Testis (tissue), 2 donors: Measurements from ENCODE around the gene MPPE1.

Experiments used
- POLR2A ChIP-seq: fragments of 450-650 bp; IDR thresholded peaks from one replicate; pipeline ENCODE4 v1.6.1; 2017; ENCODE audit warnings: antibody characterized with exemption, mild to moderate bottlenecking, moderate library complexity
- TF ChIP-seq, protein P1 (sequence below), 3 experiments: fragments of 450-650 bp in 2 of 3; fragments of 200-600 bp in 1 of 3; sonication (generic) in 1 of 3; IDR thresholded peaks; one replicate each; pipeline ENCODE4 v1.5.1; 2016 to 2019; ENCODE audit warnings: antibody characterized with exemption in 3 of 3, mild to moderate bottlenecking in 2 of 3, moderate library complexity in 1 of 3

DNA sequence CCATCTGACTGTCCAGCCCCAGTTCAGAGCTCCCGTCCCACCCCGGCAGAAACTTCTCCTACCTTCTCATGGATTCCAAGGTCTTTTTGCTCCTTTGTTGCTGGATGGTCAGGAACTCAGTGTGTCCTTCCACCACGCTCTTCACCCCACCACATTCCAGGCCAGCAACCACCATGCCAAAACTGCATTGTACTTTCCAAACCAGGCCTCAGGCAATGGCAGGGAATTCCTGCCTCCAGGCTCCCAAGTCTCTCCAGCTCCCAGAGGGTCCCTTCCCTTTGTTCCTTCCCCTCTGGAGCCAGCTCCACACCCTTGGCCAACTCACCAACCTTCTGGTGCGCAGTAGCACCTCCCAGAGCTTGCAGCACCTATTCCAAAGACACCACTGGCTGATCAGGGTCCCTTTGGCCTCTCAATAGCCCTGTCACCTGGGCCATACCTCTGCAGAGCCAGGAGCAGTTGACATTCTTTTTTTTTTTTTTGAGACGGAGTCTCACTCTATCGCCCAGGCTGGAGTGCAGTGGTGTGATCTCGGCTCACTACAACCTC is 48.8 kb downstream of the MPPE1 start:
- TF ChIP-seq, protein P1, sequence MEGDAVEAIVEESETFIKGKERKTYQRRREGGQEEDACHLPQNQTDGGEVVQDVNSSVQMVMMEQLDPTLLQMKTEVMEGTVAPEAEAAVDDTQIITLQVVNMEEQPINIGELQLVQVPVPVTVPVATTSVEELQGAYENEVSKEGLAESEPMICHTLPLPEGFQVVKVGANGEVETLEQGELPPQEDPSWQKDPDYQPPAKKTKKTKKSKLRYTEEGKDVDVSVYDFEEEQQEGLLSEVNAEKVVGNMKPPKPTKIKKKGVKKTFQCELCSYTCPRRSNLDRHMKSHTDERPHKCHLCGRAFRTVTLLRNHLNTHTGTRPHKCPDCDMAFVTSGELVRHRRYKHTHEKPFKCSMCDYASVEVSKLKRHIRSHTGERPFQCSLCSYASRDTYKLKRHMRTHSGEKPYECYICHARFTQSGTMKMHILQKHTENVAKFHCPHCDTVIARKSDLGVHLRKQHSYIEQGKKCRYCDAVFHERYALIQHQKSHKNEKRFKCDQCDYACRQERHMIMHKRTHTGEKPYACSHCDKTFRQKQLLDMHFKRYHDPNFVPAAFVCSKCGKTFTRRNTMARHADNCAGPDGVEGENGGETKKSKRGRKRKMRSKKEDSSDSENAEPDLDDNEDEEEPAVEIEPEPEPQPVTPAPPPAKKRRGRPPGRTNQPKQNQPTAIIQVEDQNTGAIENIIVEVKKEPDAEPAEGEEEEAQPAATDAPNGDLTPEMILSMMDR (IDR thresholded peaks at IDR 0.05), result no peak
- TF ChIP-seq POLR2A, result no peak
